Measurements from ENCODE around the gene BRD7.

The BRD7 gene

GRCh38 chr16:50303041-50303604 is 65.7 kb downstream of the BRD7 start:
- no peak for DNase-seq

GRCh38 chr16:50302472-50303005 is 66.2 kb downstream of the BRD7 start:
- DNase-seq, result no peak

- no peak for DNase-seq
These were observed 66.9 kb downstream of the BRD7 start for GRCh38 chr16:50301626-50302471.

GRCh38 chr16:50300942-50301625 is 67.7 kb downstream of the BRD7 start:
- DNase-seq, result no peak

GRCh38 chr16:50299508-50300105 is 69.2 kb downstream of the BRD7 start:
- DNase-seq, result no peak

GRCh38 chr16:50298591-50299507 is 69.9 kb downstream of the BRD7 start:
- DNase-seq, result no peak

GRCh38 chr16:50298075-50298460 is 70.7 kb downstream of the BRD7 start:
- DNase-seq, result no peak

- no peak for DNase-seq
These were observed 71.3 kb downstream of the BRD7 start for GRCh38 chr16:50297301-50298074.

GRCh38 chr16:50296807-50297206 is 72.0 kb downstream of the BRD7 start:
- DNase-seq, result no peak

- DNase-seq, result no peak
These were observed 73.2 kb downstream of the BRD7 start for GRCh38 chr16:50295541-50296132.

- DNase-seq, result no peak
These were observed 73.8 kb downstream of the BRD7 start for GRCh38 chr16:50294955-50295354.

- DNase-seq, result no peak
These were observed 74.6 kb downstream of the BRD7 start for GRCh38 chr16:50293994-50294855.

- no peak for DNase-seq
These were observed 75.6 kb downstream of the BRD7 start for GRCh38 chr16:50293041-50293783.

- DNase-seq, result no peak
These were observed 76.2 kb downstream of the BRD7 start for GRCh38 chr16:50292566-50292948.

- DNase-seq, result no peak
These were observed 76.8 kb downstream of the BRD7 start for GRCh38 chr16:50291719-50292565.

GRCh38 chr16:50290856-50291255 is 77.9 kb downstream of the BRD7 start:
- DNase-seq, result no peak

GRCh38 chr16:50289950-50290764 is 78.6 kb downstream of the BRD7 start:
- DNase-seq, result no peak

Data from NCI-H1436 (cell line).